IMR-90 (cell line): Measurements from ENCODE around the gene MRPS15.

Experiments used
- CTCF ChIP-seq: conservative IDR thresholded peaks from 2 replicates; pipeline ENCODE4 v1.5.1; 2012; ENCODE audit warnings: mild to moderate bottlenecking, low read depth, low read length, improper control_type of control experiment
- MXI1 ChIP-seq: IDR thresholded peaks from 2 replicates; pipeline ENCODE4 v1.6.1; 2012; ENCODE audit warnings: low read depth, mild to moderate bottlenecking, low read length, moderate library complexity, borderline replicate concordance

DNA sequence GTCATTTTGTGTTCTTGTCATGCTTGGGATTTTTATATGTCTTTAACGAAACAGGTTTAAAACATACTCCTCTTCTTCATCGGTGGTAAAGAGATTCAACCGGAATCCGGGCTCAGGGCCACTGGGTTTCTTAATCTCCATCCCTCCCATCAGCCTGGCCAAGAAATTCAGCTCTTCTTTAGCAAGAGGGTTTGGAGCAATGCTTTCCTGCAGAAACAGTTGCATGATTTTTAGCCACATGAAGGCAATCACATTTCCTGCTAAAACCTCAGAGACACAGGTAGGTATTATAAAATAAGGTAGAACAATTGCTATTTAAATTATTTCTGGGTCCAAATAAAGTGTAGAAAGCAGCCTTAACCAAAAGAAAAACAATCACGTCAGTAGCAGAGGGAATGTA is 43.8 kb downstream of the MRPS15 start:
- no peak for TF ChIP-seq MXI1
- no peak for TF ChIP-seq CTCF
